Erythroblast (primary cell): Measurements from ENCODE around the gene PPP3R2.

Source experiments
- GATA1 ChIP-seq: IDR thresholded peaks from 2 replicates; pipeline ENCODE4 v1.6.1; 2011; ENCODE audit warnings: low read depth, mild to moderate bottlenecking, control low read depth, low read length, moderate library complexity
- POLR2A ChIP-seq: IDR thresholded peaks from 2 replicates; pipeline ENCODE4 v1.6.1; 2011; ENCODE audit warnings: mild to moderate bottlenecking, low read length

DNA sequence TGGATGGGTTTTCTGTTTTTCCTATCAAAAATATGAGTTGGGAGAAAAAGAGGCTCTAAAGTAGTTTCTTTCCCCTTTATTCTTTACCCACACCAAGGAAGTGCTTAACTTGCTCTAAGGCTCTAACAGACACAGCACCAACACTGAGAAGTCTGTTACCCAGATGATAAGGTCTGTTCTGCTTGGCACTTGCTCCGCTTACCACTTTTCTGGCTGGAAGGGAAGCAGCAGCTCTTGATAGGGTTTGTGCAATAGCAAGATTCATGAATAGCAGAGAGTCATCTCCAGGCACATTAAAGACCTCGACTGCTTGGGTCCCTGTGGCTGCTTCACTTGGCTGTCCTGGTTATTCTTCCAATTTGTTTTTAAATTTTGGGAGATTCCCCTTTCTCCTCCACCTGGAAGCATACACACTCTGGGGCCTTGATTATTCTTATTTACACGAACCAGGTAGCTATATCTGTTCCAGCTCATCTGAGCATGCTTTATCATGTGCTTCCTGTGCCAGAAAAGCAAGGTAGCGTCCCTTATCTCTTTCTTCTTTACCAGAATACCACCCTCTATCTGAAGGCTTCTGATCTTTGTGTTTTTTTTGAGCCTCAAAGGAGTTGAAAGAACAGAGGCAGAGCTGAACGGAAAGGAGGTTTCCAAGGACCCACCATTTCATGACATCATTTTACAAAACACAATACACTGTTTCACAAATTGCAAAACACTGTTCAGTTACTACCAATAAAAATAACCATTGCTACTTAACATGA lies 24.8 kb downstream of the PPP3R2 start:
- peak; percentile 27 for TF ChIP-seq POLR2A
- no peak for TF ChIP-seq GATA1
